ENCODE data around the gene FCN1. TPM values are rescaled to one million over a fixed set of nuclear protein-coding genes. Genes with fewer than 3 reads are reported as not detected.

Gene FCN1
- total RNA-seq, 2 donors from 2014 or later, result 12.4 to 27.8 TPM

- no peaks in the 10 kb centered on the region for H3K9me3 ChIP-seq (ENCODE audit: control insufficient read depth, low read length, poor library complexity, severe bottlenecking)
- DNase-seq, result no peak
- H3K4me1 Mint-ChIP-seq, result no peaks in the 10 kb centered on the region
- H3K36me3 Mint-ChIP-seq (ENCODE audit: low read depth), result no peaks in the 10 kb centered on the region
- no peak overlapping the region for H3K4me3 Mint-ChIP-seq
- ATAC-seq, result no peak
- H3K27me3 Mint-ChIP-seq, result peaks cover 9% of the 10 kb centered on the region
- H3K27ac Mint-ChIP-seq, result no peak overlapping the region
Measured at GRCh38 chr9:134871697-134872340, 45.9 kb downstream of the FCN1 start.

GRCh38 chr9:134870746-134871662, 46.7 kb downstream of the FCN1 start:
- H3K27ac Mint-ChIP-seq, result no peak overlapping the region
- DNase-seq, result no peak
- no peaks in the 10 kb centered on the region for H3K36me3 Mint-ChIP-seq (ENCODE audit: low read depth)
- H3K4me3 Mint-ChIP-seq, result no peak overlapping the region
- no peaks in the 10 kb centered on the region for H3K9me3 ChIP-seq (ENCODE audit: control insufficient read depth, low read length, poor library complexity, severe bottlenecking)
- H3K4me1 Mint-ChIP-seq, result no peaks in the 10 kb centered on the region
- H3K27me3 Mint-ChIP-seq, result peaks cover 9% of the 10 kb centered on the region
- no peak for ATAC-seq

- no peaks in the 10 kb centered on the region for H3K36me3 Mint-ChIP-seq (ENCODE audit: low read depth)
- H3K4me3 Mint-ChIP-seq, result no peak overlapping the region
- ATAC-seq (no peak), DNase-seq (no peak)
- no peaks in the 10 kb centered on the region for H3K9me3 ChIP-seq (ENCODE audit: control insufficient read depth, low read length, poor library complexity, severe bottlenecking)
- H3K27me3 Mint-ChIP-seq, result peaks cover 9% of the 10 kb centered on the region
- no peak overlapping the region for H3K27ac Mint-ChIP-seq
- H3K4me1 Mint-ChIP-seq, result no peaks in the 10 kb centered on the region
Measured at GRCh38 chr9:134870301-134870694, 47.4 kb downstream of the FCN1 start.

GRCh38 chr9:134869554-134870300, 48.0 kb downstream of the FCN1 start:
- DNase-seq (no peak), ATAC-seq (no peak)
- Mint-ChIP-seq H3K4me1 (no peaks in the 10 kb centered on the region), H3K4me3 (no peak overlapping the region), H3K36me3 (ENCODE audit: low read depth) (no peaks in the 10 kb centered on the region), H3K27me3 (peaks cover 9% of the 10 kb centered on the region), H3K27ac (no peak overlapping the region)
- H3K9me3 ChIP-seq (ENCODE audit: control insufficient read depth, low read length, poor library complexity, severe bottlenecking), result no peaks in the 10 kb centered on the region

GRCh38 chr9:134868751-134869553, 48.8 kb downstream of the FCN1 start:
- no peak for ATAC-seq
- peaks cover 9% of the 10 kb centered on the region for H3K27me3 Mint-ChIP-seq
- H3K9me3 ChIP-seq (ENCODE audit: control insufficient read depth, low read length, poor library complexity, severe bottlenecking), result no peaks in the 10 kb centered on the region
- H3K27ac Mint-ChIP-seq, result no peak overlapping the region
- DNase-seq, result no peak
- H3K4me3 Mint-ChIP-seq, result no peak overlapping the region
- H3K36me3 Mint-ChIP-seq (ENCODE audit: low read depth), result no peaks in the 10 kb centered on the region
- H3K4me1 Mint-ChIP-seq, result no peaks in the 10 kb centered on the region

- H3K27ac Mint-ChIP-seq, result no peak overlapping the region
- DNase-seq (no peak), ATAC-seq (no peak)
- no peaks in the 10 kb centered on the region for H3K36me3 Mint-ChIP-seq (ENCODE audit: low read depth)
- no peaks in the 10 kb centered on the region for H3K9me3 ChIP-seq (ENCODE audit: control insufficient read depth, low read length, poor library complexity, severe bottlenecking)
- H3K27me3 Mint-ChIP-seq, result peaks cover 9% of the 10 kb centered on the region
- no peak overlapping the region for H3K4me3 Mint-ChIP-seq
- no peaks in the 10 kb centered on the region for H3K4me1 Mint-ChIP-seq
Measured at GRCh38 chr9:134867917-134868750, 49.6 kb downstream of the FCN1 start.

- Mint-ChIP-seq H3K27ac (no peak overlapping the region), H3K4me1 (no peaks in the 10 kb centered on the region), H3K36me3 (ENCODE audit: low read depth) (no peaks in the 10 kb centered on the region), H3K4me3 (no peak overlapping the region), H3K27me3 (peaks cover 13% of the 10 kb centered on the region)
- H3K9me3 ChIP-seq (ENCODE audit: control insufficient read depth, low read length, poor library complexity, severe bottlenecking), result no peaks in the 10 kb centered on the region
- DNase-seq (no peak), ATAC-seq (no peak)
Measured at GRCh38 chr9:134864821-134865190, 52.9 kb downstream of the FCN1 start.

- no peaks in the 10 kb centered on the region for H3K4me1 Mint-ChIP-seq
- no peak overlapping the region for H3K4me3 Mint-ChIP-seq
- no peaks in the 10 kb centered on the region for H3K9me3 ChIP-seq (ENCODE audit: control insufficient read depth, low read length, poor library complexity, severe bottlenecking)
- H3K36me3 Mint-ChIP-seq (ENCODE audit: low read depth), result no peaks in the 10 kb centered on the region
- DNase-seq (no peak), ATAC-seq (no peak)
- peaks cover 8% of the 10 kb centered on the region for H3K27me3 Mint-ChIP-seq
- no peak overlapping the region for H3K27ac Mint-ChIP-seq
Measured at GRCh38 chr9:134863941-134864820, 53.5 kb downstream of the FCN1 start.

- H3K4me1 Mint-ChIP-seq, result no peaks in the 10 kb centered on the region
Measured at GRCh38 chr9:134863306-134863902, 54.3 kb downstream of the FCN1 start.

GRCh38 chr9:134861595-134862334, 55.9 kb downstream of the FCN1 start:
- no peaks in the 10 kb centered on the region for H3K9me3 ChIP-seq (ENCODE audit: control insufficient read depth, low read length, poor library complexity, severe bottlenecking)

More at GRCh38 chr9:134863306-134863902, 54.3 kb downstream of the FCN1 start:
- no peak overlapping the region for H3K4me3 Mint-ChIP-seq
- H3K9me3 ChIP-seq (ENCODE audit: control insufficient read depth, low read length, poor library complexity, severe bottlenecking), result no peaks in the 10 kb centered on the region
- H3K27me3 Mint-ChIP-seq, result peaks cover 12% of the 10 kb centered on the region
- no peaks in the 10 kb centered on the region for H3K36me3 Mint-ChIP-seq (ENCODE audit: low read depth)
- H3K27ac Mint-ChIP-seq, result no peak overlapping the region
- no peak for DNase-seq
- ATAC-seq, result no peak

GRCh38 chr9:134860510-134860909, 57.2 kb downstream of the FCN1 start:
- Mint-ChIP-seq H3K27me3 (peaks cover 12% of the 10 kb centered on the region), H3K27ac (no peak overlapping the region), H3K4me1 (peaks cover 3% of the 10 kb centered on the region), H3K36me3 (ENCODE audit: low read depth) (no peaks in the 10 kb centered on the region), H3K4me3 (no peak overlapping the region)
- no peak for DNase-seq
- no peaks in the 10 kb centered on the region for H3K9me3 ChIP-seq (ENCODE audit: control insufficient read depth, low read length, poor library complexity, severe bottlenecking)
- ATAC-seq, result no peak

More at GRCh38 chr9:134861595-134862334, 55.9 kb downstream of the FCN1 start:
- ATAC-seq, result no peak
- H3K4me1 Mint-ChIP-seq, result peaks cover 3% of the 10 kb centered on the region
- peaks cover 12% of the 10 kb centered on the region for H3K27me3 Mint-ChIP-seq
- no peak overlapping the region for H3K4me3 Mint-ChIP-seq
- no peak for DNase-seq
- no peak overlapping the region for H3K27ac Mint-ChIP-seq
- no peaks in the 10 kb centered on the region for H3K36me3 Mint-ChIP-seq (ENCODE audit: low read depth)
